ENCODE measurements around the gene PARD6A.

The PARD6A gene

GRCh38 chr16:67659675-67660563 is 841 bp upstream of the PARD6A start, which contains the start of gene ACD (continued):
- TF ChIP-seq ZNF623 (tag by site-specific recombination; IDR thresholded peaks at IDR 0.05) (no peak), ZNF155 (tag by site-specific recombination; IDR thresholded peaks at IDR 0.05) (no peak), ZNF37A (tag by site-specific recombination; IDR thresholded peaks at IDR 0.05) (no peak), ZNF292 (tag by site-specific recombination; IDR thresholded peaks at IDR 0.05; ENCODE audit: borderline replicate concordance, low read depth) (no peak), SP3 (tag by site-specific recombination; IDR thresholded peaks at IDR 0.05) (peak; percentile 86), ZNF302 (tag by site-specific recombination; IDR thresholded peaks at IDR 0.05; ENCODE audit: low read depth) (no peak), ZSCAN5A (tag by site-specific recombination; IDR thresholded peaks at IDR 0.05) (no peak), RBAK (tag by site-specific recombination; IDR thresholded peaks at IDR 0.05) (no peak), ZNF571 (tag by site-specific recombination; IDR thresholded peaks at IDR 0.05) (no peak), ZNF202 (tag by site-specific recombination; IDR thresholded peaks at IDR 0.05; ENCODE audit: borderline replicate concordance) (no peak), ZNF184 (tag by site-specific recombination; IDR thresholded peaks at IDR 0.05) (no peak), IKZF3 (tag by site-specific recombination; IDR thresholded peaks at IDR 0.05) (no peak), OVOL3 (tag by site-specific recombination; IDR thresholded peaks at IDR 0.05) (no peak), ZNF514 (tag by site-specific recombination; IDR thresholded peaks at IDR 0.05) (no peak), ZNF2 (tag by site-specific recombination; IDR thresholded peaks at IDR 0.05) (peak; percentile 70), TRIM28 (IDR thresholded peaks at IDR 0.05; ENCODE audit: borderline replicate concordance, low read length) (no peak), ZNF596 (tag by site-specific recombination; IDR thresholded peaks at IDR 0.05) (no peak), WT1 (tag by site-specific recombination; IDR thresholded peaks at IDR 0.05) (no peak), ZNF530 (tag by site-specific recombination; IDR thresholded peaks at IDR 0.05; ENCODE audit: low read depth) (no peak), ZNF488 (tag by site-specific recombination; IDR thresholded peaks at IDR 0.05) (no peak), HOXA7 (CRISPR knock-in tag; IDR thresholded peaks at IDR 0.05; ENCODE audit: borderline replicate concordance) (no peak), ELK4 (IDR thresholded peaks at IDR 0.05; ENCODE audit: borderline replicate concordance, low read depth, low read length) (no peak), ZNF768 (tag by site-specific recombination; IDR thresholded peaks at IDR 0.05) (no peak), ZNF558 (tag by site-specific recombination; IDR thresholded peaks at IDR 0.05) (no peak)
- TF ChIP-seq, protein P1, sequence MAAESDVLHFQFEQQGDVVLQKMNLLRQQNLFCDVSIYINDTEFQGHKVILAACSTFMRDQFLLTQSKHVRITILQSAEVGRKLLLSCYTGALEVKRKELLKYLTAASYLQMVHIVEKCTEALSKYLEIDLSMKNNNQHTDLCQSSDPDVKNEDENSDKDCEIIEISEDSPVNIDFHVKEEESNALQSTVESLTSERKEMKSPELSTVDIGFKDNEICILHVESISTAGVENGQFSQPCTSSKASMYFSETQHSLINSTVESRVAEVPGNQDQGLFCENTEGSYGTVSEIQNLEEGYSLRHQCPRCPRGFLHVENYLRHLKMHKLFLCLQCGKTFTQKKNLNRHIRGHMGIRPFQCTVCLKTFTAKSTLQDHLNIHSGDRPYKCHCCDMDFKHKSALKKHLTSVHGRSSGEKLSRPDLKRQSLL (tag by site-specific recombination; IDR thresholded peaks at IDR 0.05): no peak
- TF ChIP-seq, protein P2, sequence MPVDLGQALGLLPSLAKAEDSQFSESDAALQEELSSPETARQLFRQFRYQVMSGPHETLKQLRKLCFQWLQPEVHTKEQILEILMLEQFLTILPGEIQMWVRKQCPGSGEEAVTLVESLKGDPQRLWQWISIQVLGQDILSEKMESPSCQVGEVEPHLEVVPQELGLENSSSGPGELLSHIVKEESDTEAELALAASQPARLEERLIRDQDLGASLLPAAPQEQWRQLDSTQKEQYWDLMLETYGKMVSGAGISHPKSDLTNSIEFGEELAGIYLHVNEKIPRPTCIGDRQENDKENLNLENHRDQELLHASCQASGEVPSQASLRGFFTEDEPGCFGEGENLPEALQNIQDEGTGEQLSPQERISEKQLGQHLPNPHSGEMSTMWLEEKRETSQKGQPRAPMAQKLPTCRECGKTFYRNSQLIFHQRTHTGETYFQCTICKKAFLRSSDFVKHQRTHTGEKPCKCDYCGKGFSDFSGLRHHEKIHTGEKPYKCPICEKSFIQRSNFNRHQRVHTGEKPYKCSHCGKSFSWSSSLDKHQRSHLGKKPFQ (tag by site-specific recombination; IDR thresholded peaks at IDR 0.05): no peak
- TF ChIP-seq, protein P3, sequence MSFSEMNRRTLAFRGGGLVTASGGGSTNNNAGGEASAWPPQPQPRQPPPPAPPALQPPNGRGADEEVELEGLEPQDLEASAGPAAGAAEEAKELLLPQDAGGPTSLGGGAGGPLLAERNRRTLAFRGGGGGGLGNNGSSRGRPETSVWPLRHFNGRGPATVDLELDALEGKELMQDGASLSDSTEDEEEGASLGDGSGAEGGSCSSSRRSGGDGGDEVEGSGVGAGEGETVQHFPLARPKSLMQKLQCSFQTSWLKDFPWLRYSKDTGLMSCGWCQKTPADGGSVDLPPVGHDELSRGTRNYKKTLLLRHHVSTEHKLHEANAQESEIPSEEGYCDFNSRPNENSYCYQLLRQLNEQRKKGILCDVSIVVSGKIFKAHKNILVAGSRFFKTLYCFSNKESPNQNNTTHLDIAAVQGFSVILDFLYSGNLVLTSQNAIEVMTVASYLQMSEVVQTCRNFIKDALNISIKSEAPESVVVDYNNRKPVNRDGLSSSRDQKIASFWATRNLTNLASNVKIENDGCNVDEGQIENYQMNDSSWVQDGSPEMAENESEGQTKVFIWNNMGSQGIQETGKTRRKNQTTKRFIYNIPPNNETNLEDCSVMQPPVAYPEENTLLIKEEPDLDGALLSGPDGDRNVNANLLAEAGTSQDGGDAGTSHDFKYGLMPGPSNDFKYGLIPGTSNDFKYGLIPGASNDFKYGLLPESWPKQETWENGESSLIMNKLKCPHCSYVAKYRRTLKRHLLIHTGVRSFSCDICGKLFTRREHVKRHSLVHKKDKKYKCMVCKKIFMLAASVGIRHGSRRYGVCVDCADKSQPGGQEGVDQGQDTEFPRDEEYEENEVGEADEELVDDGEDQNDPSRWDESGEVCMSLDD (tag by site-specific recombination; IDR thresholded peaks at IDR 0.05): no peak
- TF ChIP-seq, protein P4, sequence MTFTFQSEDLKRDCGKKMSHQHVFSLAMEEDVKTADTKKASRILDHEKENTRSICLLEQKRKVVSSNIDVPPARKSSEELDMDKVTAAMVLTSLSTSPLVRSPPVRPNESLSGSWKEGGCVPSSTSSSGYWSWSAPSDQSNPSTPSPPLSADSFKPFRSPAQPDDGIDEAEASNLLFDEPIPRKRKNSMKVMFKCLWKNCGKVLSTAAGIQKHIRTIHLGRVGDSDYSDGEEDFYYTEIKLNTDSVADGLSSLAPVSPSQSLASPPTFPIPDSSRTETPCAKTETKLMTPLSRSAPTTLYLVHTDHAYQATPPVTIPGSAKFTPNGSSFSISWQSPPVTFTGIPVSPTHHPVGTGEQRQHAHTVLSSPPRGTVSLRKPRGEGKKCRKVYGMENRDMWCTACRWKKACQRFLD (tag by site-specific recombination; IDR thresholded peaks at IDR 0.05): no peak
